ENCODE results near the gene XIAP.
A peak's percentile ranks its signal among the peaks of the same experiment; 100 is the strongest.
"Not testable (repeated sequence)": the region's sequence is repeated elsewhere in the genome, so short reads cannot be mapped to it uniquely, and the experiment has no call there.

Gene XIAP

GRCh38 chrX:123859846-123860838 is at the start of gene XIAP:
XIAP (plus strand) TSS chrX:123860053; CDS start chrX:123885663, 25,610 bp downstream.
- peak; percentile 93 for DNase-seq

GRCh38 chrX:123814343-123814742 is 45.5 kb upstream of the XIAP start:
- DNase-seq: no peak

- DNase-seq: peak; percentile 57
Observed at GRCh38 chrX:123814934-123815394, 44.9 kb upstream of the XIAP start.

- DNase-seq: no peak
Observed at GRCh38 chrX:123817288-123817894, 42.5 kb upstream of the XIAP start.

GRCh38 chrX:123818243-123818642 is 41.6 kb upstream of the XIAP start:
- no peak for DNase-seq

- DNase-seq: no peak
Observed at GRCh38 chrX:123822965-123823364, 36.9 kb upstream of the XIAP start.

- peak; percentile 80 for DNase-seq
Observed at GRCh38 chrX:123830309-123830708, 29.5 kb upstream of the XIAP start.

- DNase-seq: peak; percentile 55
Observed at GRCh38 chrX:123833387-123833786, 26.5 kb upstream of the XIAP start.

- DNase-seq: no peak
Observed at GRCh38 chrX:123834116-123834515, 25.7 kb upstream of the XIAP start.

- no peak for DNase-seq
Observed at GRCh38 chrX:123835661-123836371, 24.0 kb upstream of the XIAP start.

- not testable (repeated sequence) for DNase-seq
Observed at GRCh38 chrX:123845129-123845528, 14.7 kb upstream of the XIAP start.

GRCh38 chrX:123846577-123847038 is 13.2 kb upstream of the XIAP start:
- DNase-seq: no peak

- DNase-seq: no peak
Observed at GRCh38 chrX:123847056-123847455, 12.8 kb upstream of the XIAP start.

- no peak for DNase-seq
Observed at GRCh38 chrX:123849096-123849495, 10.8 kb upstream of the XIAP start.

- not testable (repeated sequence) for DNase-seq
Observed at GRCh38 chrX:123849906-123850305, 9.9 kb upstream of the XIAP start.

GRCh38 chrX:123851079-123851478 is 8.8 kb upstream of the XIAP start:
- no peak for DNase-seq

- no peak for DNase-seq
Observed at GRCh38 chrX:123854329-123854728, 5.5 kb upstream of the XIAP start.

- peak; percentile 93 for DNase-seq
Observed at GRCh38 chrX:123859409-123859845, 426 bp upstream of the XIAP start.

- DNase-seq: peak; percentile 31
Observed at GRCh38 chrX:123860983-123861382, 1.1 kb downstream of the XIAP start.

- no peak for DNase-seq
Observed at GRCh38 chrX:123869488-123869887, 9.6 kb downstream of the XIAP start.

GRCh38 chrX:123871309-123871708 is 11.5 kb downstream of the XIAP start:
- no peak for DNase-seq

GRCh38 chrX:123873956-123874355 is 14.1 kb downstream of the XIAP start:
- no peak for DNase-seq

GRCh38 chrX:123876177-123876576 is 16.3 kb downstream of the XIAP start:
- no peak for DNase-seq

Data from NCI-H2227 treated with DMSO at 0.1 percent for 48 hours (cell line).